Stimulated activated CD8-positive, alpha-beta memory T cell treated with anti-CD3 and anti-CD28 coated beads, Interleukin-2, amount 100 ng/mL, for 1 hour (primary cell): Measurements from ENCODE around the gene ICOSLG.
"Not testable (repeated sequence)": the region's sequence is repeated elsewhere in the genome, so short reads cannot be mapped to it uniquely, and the experiment has no call there.

ENCODE experiments used
- DNase-seq, 2 donors: peaks; one replicate each; pipeline ENCODE4 v3.0.0-alpha.2; 2020; ENCODE audit warnings: low read depth in 2 of 2

The ICOSLG gene

DNA sequence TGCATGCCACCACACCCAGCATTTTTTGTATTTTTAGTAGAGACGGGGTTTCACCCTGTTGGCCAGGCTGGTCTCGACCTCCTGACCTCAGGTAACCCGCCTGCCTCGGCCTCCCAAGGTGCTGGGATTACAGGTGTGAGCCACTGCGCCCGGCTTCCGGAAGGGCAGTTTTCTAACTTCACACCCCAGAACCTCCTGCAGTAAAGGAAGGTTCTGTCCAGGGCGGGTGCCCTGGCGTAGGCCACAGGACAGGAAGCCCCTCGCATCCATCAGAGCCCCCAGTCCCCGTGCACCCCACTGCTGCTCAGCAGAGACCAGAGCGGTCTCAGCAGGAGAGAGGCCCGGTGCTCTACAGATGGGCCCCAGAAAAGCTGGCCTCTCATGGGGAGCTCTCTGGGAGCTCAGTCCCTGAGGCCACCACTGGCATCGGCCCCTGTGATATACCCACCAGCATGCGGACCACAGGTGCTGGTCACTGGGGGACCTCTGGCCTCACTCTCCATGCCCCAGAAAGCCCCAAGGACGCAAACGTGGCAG is 25.1 kb upstream of the ICOSLG start:
- no peak for DNase-seq

DNA sequence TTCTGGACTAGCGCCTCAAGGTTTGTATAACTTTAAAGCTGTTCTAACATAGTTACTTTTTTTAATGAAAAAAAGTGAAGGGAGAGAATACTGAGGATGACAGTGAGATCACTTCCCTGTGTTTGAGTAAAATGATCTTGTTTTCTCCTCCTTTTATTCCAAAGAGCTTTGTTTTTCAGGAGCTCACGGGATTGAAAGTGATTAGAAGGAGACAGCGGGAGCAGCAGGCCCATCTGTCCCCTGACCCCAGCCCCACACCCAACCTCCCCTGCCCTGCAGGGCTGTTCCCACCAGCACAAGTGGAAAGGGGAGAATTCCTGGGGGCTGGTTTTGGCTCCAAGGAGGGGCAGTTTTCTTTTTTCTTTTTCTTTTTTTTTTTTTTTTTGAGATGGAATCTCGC is 23.0 kb upstream of the ICOSLG start:
- DNase-seq = no peak

DNA sequence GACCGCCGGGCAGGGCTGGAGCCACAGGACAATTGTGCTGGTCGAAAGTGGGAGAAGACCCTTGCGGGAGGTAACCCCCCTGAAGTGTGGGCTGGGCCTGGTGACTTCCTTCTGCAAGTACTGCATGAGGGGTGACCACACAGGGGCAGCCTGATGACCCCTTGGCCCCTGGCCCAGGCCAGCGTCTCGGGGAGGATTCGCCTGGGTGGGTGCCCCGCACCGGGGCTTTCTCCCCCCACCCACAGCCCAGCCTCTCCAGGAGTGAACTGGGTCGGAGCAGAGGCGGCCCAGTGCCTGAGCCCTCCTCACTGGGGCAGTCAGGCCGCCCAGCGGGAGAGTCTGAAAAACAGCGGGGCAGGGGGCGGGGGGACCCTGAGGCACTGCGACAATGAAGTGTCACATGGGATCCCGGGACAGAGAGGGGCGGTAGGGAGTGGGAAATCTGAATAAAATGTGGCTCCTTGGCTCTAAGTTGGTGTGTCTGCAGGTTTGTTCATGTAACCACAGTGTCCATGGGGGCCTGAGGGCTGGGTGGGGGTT is 22.5 kb upstream of the ICOSLG start:
- DNase-seq = no peak

DNA sequence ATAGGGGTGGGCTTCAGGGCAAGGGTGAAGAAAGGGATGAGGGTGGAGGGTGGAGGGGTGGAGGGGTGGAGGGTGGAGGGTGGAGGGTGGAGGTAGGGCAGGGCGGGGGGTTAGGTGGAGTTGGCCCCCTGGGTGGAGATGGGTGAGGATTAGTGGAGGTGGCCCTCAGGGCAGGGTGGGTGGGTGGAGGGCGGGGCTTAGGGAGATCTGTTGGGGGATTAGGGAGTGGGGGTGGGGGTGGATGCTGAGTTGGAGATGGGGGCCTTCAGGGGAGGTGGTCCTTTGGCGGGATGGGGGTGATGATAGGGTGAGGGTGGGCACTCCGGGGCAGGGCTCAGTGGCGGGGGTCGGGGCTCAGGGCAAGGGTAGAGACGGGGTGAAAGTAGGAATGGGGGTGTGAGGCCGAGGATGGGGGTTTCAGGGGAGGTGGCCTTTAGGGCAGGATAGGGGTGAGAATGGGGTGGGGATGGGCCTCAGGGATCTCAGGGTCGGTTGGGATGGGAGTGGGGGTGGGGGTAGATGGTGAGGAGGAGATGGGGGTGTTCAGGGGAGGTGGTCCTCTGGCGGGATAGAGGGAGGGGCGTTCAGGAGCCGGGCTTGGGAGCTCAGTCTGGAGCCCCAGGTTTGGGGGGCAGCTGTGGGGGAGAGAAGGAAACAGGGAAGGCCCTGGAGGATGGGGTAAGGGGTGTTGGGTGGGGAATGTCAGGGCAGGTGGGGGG is 21.8 kb upstream of the ICOSLG start:
- no peak for DNase-seq

DNA sequence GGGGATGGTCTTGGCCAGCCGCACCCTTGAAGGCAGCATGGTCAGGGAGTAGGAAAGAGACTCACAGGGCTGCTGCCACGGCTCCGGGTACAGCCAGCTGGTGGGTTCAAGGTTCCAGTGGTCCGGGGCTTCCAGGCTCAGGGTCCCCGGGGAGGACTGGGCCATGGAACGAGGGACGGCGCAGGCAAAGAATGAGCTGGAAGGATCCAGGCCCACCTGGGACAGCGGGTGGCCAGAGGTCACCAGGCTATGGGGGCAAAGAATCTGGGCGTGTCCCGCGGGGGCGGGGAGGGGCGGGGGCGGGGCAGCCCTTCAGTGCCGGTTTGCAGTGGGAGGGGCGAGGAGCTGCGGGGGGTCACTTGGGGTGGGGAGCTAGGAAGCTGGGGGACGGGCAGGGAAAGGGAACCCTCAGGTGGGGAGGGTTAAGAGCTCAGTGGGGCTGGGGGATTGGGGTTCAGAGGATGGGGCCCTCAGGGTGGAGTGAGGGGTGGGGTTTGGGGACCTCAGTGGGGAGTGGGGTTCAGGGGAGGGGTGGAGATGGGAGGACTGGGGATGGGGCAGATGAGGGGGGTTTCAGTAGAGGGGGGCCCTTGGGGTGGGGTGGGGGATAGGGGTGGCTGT is 21.0 kb upstream of the ICOSLG start, which contains the start of gene DNMT3L:
Gene DNMT3L (minus strand): TSS at position 223 of the 621 bp plus-strand sequence. CDS start 638 bp downstream, outside the sequence.
- no peak for DNase-seq

DNA sequence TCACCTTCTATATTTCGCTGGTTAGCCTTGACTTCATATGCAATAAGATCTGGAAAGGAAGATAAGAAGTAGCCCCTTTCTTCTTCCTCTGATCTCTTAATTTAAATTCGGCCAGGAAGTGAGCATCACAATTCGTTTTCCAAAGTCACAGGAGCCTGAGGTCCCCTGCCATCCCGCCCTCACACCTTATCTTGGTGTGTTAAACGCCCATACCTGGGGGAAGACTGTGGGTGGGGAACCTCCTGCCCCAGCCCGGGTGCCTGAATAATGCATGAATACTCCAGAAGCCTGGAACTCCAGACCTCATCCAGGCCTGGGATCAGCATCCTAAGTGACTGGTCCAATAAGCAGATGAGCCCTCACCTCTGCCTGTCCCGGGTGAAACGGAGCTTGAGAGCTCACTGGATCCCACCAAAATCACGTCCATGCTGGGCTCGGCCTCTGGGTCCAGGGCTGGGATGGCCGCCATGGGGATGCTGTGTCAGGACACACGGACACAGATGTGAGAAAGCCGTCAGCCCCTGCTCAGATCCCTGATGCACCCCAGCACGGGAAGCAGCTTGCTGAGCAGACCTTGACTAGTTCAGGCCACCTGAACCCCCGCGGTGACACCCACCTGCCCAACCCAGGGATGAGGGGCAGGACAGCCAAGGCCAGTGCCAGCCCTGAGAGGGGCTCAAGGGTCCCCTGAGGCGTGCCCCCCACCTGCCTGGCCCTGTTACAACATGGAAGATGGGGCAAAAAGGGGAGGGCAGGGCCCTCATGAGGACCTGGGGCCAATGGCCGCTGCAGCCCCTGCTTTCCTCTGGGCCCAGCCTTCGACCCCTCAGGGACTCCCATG is 20.3 kb upstream of the ICOSLG start:
- no peak for DNase-seq

DNA sequence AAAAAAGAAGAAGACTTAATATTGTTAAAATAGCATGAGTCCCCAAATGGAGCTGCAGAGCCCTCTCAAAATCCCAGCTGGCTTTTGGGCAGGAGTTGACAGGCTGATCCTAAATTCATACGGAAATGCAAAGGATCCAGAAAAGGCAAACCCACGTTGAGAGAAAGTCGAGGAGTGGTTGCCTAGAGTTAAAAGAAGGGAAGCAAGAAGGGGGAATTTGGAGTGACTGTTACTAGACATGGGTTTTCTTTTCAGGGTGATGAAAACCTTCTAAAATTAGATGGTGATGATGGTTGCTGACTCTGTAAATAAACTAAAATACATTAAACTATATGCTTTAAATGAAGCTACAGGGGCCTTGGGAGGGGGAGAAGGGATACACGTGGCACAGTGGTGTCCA is 19.3 kb upstream of the ICOSLG start:
- DNase-seq = no peak

DNA sequence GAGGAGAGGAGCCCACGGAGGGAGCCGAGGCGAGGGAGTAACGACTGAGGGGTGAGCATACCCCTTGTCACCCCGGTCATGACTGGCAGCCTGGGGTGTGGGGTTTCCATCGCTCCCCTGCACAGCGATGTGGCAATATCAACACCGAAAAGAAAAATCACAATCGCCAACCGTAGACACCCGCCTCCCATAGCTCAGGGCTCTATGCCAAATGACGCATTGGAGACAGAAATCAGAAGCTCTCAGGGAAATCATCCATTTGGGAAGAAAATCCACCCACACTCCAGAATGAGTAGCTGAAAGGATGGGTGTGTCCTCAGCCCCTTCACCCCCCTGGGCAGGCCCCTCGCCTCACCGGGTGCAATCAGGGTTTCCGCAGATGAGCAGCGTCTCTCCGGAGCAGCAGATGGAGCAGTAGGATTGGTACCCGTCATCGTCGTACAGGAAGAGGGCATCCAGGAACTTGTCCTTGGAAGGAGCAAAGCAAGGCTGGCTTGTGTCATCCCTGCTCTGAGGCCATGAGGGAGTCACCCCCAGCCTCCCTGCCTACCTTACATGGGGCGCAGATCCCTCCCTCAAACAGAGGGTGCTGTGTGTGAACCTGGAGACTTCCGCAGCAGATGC is 18.5 kb upstream of the ICOSLG start:
- no peak for DNase-seq

DNA sequence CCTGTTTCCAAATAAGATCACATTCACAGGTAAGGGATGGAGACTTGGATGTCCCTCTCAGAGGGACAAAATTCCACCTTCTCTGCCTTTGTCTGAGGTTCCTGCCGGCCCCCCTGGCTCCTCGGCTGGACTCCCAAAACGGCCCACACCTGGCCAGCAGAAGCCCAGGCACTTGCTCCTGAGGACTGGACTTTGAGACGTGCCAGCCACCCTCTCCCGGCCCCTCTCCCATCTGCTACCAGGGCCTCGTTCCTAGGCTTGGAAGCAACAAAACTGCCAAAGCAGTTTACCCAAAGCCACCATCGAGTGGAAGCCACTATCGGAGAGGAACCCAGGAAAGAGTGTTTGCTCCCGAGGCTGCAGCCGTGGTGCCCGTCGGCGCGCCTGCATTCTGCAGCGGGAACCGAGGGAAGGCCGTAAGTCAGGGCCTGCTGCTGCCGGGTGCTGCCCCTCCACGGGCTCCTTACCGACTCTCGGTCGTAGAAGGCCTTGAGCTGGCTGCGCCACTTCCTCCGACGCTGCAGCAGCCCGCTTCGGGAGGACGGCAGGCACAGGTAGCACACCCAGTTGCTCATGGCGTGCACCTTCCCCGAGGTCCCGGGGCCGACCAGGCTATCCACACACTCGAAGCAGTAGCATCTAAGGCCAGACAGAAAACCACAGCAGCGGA is 17.4 kb upstream of the ICOSLG start:
- no peak for DNase-seq

DNA sequence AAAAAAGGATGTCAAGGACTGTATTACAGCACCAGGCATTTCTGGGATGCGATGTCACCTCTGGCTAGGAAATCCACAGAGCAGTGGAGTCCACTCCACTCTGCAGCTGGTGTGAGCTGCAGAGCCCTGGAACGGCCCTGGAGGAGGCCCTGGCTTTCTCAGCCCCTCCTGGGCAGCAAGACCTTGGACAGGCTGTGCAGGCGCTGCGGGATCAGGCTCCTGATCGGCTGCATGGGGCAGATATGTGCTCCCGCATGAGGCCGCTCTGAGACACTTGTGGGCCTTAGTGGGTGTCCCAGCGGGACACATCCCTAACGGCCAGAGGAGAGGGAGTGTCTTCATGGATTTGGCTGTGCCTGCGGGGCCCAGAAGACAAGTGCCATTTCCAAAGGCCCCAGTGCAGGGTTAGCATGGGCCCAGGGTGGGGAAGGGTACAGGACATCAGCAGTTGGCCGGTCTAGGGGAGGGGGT is 14.8 kb upstream of the ICOSLG start:
- DNase-seq = no peak

DNA sequence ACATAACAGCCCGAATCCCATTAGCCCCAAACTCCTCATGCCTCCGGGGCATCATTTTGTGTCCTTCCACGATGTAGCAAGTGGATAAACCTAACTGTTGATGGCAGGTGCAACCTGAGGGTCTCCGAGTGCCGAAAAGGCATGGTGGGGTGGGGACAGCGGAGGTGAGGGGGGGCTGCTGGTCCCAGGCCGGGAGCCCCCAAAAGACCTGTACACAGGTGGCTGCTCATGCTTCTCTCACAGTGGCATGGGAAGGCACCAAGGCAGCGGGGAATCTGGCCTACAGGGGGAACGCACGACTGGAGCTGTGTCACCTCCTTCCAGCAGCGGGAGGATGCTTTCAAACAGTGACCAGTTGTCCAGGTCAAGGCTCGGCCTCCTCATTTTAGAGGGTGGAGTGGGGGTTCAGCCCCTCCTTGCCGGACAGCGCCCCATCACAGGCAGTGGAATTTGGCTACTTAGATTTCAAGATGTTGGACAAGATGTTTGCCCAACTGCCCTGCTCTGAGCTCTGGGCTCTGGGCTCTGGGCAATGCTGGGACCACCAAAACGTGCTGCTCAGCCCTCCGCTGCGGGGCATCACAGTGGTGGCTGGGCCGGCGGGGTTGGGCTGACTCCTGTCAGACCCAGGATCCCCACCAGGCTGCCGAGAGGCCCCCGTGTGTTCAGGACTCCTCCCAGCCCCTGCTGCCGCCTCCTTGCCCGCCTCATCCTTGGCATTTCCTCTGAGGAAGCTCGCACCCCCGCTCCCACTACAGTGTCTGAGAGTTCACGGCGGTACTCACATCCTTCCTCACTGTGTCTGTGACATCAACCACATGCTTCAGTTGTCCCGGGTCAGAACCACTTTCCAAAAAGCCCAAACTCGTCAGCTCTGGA is 13.3 kb upstream of the ICOSLG start:
- no peak for DNase-seq

DNA sequence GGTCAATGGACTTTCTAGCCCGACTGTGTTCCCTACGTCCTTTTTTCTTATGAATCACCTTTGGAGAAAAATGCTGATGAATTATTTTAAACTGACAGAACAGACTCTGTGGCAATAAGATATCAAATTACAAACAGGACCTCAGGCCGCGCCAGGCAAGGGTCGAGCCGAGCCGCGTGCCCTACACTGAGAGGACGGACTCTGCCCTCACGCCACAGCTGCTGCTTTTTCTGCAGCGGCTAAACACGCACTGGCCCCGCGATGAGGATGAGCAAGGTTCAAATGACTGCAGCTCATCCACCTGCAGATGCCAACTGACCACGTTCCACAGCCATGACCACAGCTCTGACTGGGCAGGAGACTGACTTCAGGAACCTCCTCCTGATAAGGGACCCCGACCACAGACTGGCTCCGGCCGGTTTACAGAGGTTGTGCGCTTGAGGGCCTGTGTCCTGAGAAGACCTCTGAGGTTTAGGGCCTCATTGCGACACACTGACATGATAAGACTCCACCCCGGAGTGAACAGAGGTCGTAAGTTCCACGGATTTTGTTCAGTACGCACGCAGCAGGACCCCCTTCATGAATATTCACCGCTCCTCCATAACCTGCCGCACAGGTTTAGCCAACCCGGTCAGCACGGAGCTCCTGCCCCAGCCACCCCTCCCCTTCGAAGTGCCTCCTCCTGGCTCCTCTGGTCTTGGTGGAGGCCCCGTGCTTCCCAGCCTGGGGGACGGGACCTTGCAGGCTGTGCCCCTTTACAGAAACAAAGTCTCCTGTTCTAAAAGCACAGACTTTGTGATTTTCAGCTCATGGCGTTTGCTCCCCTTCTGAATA is 8.7 kb upstream of the ICOSLG start:
- not testable (repeated sequence) for DNase-seq

DNA sequence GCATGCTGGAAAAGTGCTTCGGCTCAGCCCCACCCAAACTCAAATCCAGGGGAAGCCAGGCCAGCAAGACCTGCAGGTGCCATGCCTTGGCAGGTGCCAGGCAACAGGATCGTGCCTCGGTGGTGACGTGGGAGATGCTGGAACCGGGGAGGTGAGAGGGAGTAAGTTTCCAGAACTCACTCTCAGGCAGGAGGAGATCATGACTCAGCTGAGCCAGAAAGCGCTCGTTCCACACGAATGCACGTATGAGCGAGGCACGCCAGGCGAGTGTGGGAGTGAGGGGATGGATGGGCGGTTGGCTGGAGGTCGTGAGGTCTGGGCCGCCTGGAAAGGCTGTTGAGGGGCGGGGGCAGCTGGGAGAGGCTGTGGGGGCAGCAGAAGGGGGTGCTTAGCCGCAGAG is 7.2 kb upstream of the ICOSLG start:
- not testable (repeated sequence) for DNase-seq

DNA sequence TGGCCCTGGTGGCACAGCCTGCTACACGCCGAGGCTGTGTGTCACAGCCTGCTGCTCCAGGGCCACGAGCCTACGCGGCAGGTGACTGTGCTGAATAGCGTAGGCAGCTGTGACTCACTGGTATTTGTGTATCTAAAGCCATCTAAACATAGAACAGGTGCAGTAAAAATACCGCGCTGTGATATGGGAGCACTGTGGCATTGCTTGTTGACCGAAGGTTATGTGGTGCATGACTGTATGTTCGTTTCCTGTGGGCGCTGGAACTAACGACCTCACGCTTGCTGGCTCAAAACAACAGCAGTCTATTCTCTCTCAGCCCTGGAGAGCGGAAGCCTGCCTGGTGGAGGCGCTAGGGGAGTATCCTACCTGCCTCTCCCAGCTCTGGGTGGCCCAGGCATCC is 3.2 kb upstream of the ICOSLG start:
- DNase-seq = not testable (repeated sequence)

DNA sequence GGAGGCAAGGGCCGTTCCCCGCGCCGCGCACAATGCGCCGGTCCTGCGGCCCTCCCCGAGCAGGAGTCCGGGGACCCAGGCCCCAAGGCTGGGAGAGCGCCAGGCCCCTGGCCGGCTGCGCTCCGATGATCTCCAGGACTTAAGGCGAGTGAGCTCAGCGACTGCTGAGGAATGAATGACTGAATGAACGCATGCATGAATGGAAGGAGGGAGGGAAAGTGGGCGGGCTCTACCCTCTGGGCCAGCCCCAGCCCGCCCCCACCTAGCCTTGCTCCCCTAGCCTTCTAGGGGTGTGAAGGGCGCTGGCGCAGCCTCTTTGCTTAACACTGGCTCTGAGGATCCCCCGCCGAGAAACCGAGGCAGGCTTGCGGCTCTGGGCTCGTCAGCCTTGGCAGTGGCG is 538 bp upstream of the ICOSLG start:
- not testable (repeated sequence) for DNase-seq

DNA sequence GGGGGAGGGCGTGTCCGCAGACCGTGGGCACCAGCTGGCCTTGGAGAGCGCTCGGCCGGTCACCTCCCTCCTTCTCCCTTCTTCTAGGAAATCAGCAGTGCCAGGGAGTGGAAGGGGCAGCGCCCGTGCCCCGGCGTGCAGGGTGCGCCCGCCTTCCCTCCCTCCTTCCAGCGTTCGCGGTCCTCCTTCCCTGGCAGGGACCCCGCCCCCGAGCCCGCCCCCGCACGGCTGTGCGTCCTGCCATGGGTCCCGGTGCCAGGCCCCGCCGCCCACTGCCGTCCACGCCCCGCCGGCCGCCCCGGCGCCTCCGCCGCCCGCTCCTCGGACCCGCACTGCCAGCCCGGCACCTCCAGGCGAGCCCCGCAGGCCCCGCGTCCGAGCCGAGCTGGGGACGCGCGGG is 390 bp downstream of the ICOSLG start:
- not testable (repeated sequence) for DNase-seq

DNA sequence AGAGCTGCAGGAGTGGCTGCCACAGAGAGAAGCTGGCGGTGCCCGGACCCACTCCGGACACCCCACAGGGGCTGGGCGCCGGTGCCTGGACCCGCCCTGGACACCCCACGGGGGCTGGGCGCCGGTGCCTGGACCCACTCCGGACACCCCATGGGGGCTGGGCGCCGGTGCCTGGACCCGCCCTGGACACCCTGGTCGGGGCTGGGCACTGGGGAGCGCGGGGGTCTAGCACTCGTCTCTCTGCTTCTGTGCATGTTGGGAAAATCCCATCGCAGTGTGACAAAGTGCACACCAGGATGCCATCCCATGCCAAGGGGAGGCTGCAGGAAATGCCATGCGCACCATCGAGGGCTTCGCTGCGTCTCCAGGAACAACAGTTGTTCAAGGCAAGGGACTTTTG is 11.2 kb downstream of the ICOSLG start:
- DNase-seq = not testable (repeated sequence)

DNA sequence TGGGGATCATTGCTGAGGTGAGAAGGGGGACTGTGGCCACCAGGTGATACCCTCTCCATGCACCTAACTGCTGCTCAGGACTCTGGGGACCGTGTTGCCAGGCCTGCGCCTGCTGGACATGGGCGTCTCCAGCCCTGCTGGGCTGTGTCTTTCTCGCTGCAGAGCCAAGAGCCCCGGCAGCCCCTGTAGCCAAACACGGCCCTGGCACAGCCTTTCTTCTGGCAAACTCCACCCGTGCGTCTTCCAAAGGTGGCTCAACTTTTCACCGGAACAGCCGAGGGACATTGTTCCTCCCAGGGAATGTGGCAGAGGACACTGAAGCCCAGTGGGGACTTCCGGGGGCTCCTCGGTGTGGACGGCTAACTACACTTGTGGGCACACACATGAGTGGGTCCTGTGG is 12.6 kb downstream of the ICOSLG start:
- not testable (repeated sequence) for DNase-seq

DNA sequence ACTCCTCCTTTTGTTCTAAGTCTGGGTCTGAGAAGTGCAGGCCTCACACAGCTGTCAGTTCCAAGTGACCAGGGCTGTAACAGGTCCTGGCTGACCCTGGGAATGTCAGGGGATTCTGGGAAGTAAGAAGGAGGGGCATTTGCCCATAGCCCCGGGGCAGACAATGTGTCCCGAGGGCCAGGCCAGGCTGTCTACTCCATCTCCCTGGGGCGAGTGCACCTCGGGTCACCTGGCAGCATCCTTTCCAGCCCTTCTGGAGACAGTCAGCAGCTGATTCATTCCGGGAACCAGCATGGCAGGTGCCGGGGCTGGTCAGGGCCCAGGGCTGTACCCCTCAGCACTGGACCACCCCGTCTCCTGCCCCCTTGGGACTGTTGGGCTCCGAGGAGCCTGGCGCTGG is 13.1 kb downstream of the ICOSLG start:
- not testable (repeated sequence) for DNase-seq
